IMR-90 (cell line): Measurements from ENCODE around the gene CD6. TPM values are rescaled to one million over a fixed set of nuclear protein-coding genes. Genes with fewer than 3 reads are reported as not detected.

Experiments used
- ATAC-seq: fragments of 200-7000 bp; cut with Tn5 transposase; 2 replicates; pipeline ENCODE4 v1.9.1; 2020; ENCODE audit warnings: low read depth, mild to moderate bottlenecking, moderate library complexity
- BruUV-seq: library from RNA; stranded (reverse); fragments of 400-500 nt; replicated peaks from 2 replicates; lab custom pipeline; 2021; lab: Mats Ljungman, UMichigan
- CTCF ChIA-PET: fragments of 300-600 bp; formaldehyde crosslinking; extraction: SDS; loops from one replicate; lab custom pipeline; 2021; ENCODE audit warnings: antibody characterized with exemption; lab: Yijun Ruan, JAX
- POLR2A ChIA-PET: fragments of 300-600 bp; sonication (Branson Sonifier 250); formaldehyde crosslinking; loops from one replicate; lab custom pipeline; 2022; ENCODE audit warnings: antibody characterized with exemption; ENCODE audit not compliant: unreplicated experiment; lab: Charles Lee
- DNase-seq: peaks from one replicate; pipeline ENCODE4 v3.0.0; 2013
- H2AFZ ChIP-seq: replicated peaks from 2 replicates; pipeline ENCODE3; 2013; ENCODE audit warnings: low read length, mild to moderate bottlenecking; ENCODE audit not compliant: poor library complexity
- H2AK5ac ChIP-seq: 2 replicates; pipeline ENCODE4 v1.6.1; 2013; ENCODE audit warnings: low read depth, low read length, inconsistent platforms
- H2AK9ac ChIP-seq: replicated peaks from 2 replicates; pipeline ENCODE3; 2013; ENCODE audit warnings: mild to moderate bottlenecking, low read depth, low read length, moderate library complexity; ENCODE audit not compliant: poor library complexity
- H2BK120ac ChIP-seq: 2 replicates; pipeline ENCODE4 v1.6.1; 2013; ENCODE audit warnings: low read depth, low read length, inconsistent platforms
- H2BK15ac ChIP-seq: 3 replicates; pipeline ENCODE4 v1.6.1; 2013; ENCODE audit warnings: low read depth, low read length, inconsistent platforms
- H2BK20ac ChIP-seq: 2 replicates; pipeline ENCODE4 v1.6.1; 2013; ENCODE audit warnings: low read depth, mild to moderate bottlenecking, inconsistent platforms, low read length, moderate library complexity
- H2BK5ac ChIP-seq: 2 replicates; pipeline ENCODE4 v1.6.1; 2013; ENCODE audit warnings: mild to moderate bottlenecking, low read depth, low read length, inconsistent platforms; ENCODE audit not compliant: poor library complexity, severe bottlenecking
- H3K14ac ChIP-seq: replicated peaks from 2 replicates; pipeline ENCODE4 v1.6.1; 2013; ENCODE audit warnings: low read depth, low read length, inconsistent platforms
- H3K18ac ChIP-seq: 2 replicates; pipeline ENCODE4 v1.6.1; 2013; ENCODE audit warnings: low read depth, low read length, control low read depth
- H3K23ac ChIP-seq: 2 replicates; pipeline ENCODE4 v1.6.1; 2013; ENCODE audit warnings: low read depth, low read length, inconsistent platforms
- H3K27ac ChIP-seq: 2 replicates; pipeline ENCODE4 v1.5.1; 2013; ENCODE audit warnings: mild to moderate bottlenecking, control low read depth, low read length; ENCODE audit not compliant: insufficient read depth
- H3K27me3 ChIP-seq: 2 replicates; pipeline ENCODE4 v1.6.1; 2013; ENCODE audit warnings: low read length; ENCODE audit not compliant: control insufficient read depth, insufficient read depth
- H3K36me3 ChIP-seq: 2 replicates; pipeline ENCODE4 v1.6.1; 2013; ENCODE audit warnings: low read length, mixed read lengths; ENCODE audit not compliant: control insufficient read depth, insufficient read depth
- H3K4ac ChIP-seq: 2 replicates; pipeline ENCODE4 v1.6.1; 2013; ENCODE audit warnings: low read depth, low read length, inconsistent platforms
- H3K4me1 ChIP-seq: 2 replicates; pipeline ENCODE4 v1.6.1; 2013; ENCODE audit warnings: low read length, mixed read lengths; ENCODE audit not compliant: control insufficient read depth, insufficient read depth
- H3K4me2 ChIP-seq: 2 replicates; pipeline ENCODE4 v1.6.1; 2013; ENCODE audit warnings: low read depth, mild to moderate bottlenecking, control low read depth, low read length, moderate library complexity
- H3K4me3 ChIP-seq: 2 replicates; pipeline ENCODE4 v1.5.1; 2013; ENCODE audit warnings: low read depth, mild to moderate bottlenecking, control low read depth, low read length, moderate library complexity; ENCODE audit not compliant: insufficient read depth
- H3K56ac ChIP-seq: 2 replicates; pipeline ENCODE4 v1.6.1; 2013; ENCODE audit warnings: low read length, inconsistent platforms; ENCODE audit not compliant: insufficient read depth; ENCODE audit errors: extremely low read depth
- H3K79me1 ChIP-seq, 2 experiments: 2 replicates each; pipeline ENCODE4 v1.6.1; 2013; ENCODE audit warnings: low read length in 2 of 2, inconsistent platforms in 1 of 2, low read depth in 1 of 2
- H3K9ac ChIP-seq: 2 replicates; pipeline ENCODE4 v1.6.1; 2013; ENCODE audit warnings: low read depth, low read length, control low read depth
- H3K9me1 ChIP-seq: 2 replicates; pipeline ENCODE4 v1.6.1; 2013; ENCODE audit warnings: low read length, inconsistent platforms; ENCODE audit not compliant: insufficient read depth
- H3K9me3 ChIP-seq: 2 replicates; pipeline ENCODE4 v1.6.1; 2013; ENCODE audit warnings: low read length; ENCODE audit not compliant: control insufficient read depth, insufficient read depth
- H4K20me1 ChIP-seq: 2 replicates; pipeline ENCODE4 v1.6.1; 2013; ENCODE audit warnings: low read length, inconsistent platforms; ENCODE audit not compliant: insufficient read depth
- H4K5ac ChIP-seq: 2 replicates; pipeline ENCODE4 v1.6.1; 2013; ENCODE audit warnings: mild to moderate bottlenecking, low read depth, low read length, control low read depth
- H4K8ac ChIP-seq, 2 experiments: 2 replicates each; pipeline ENCODE4 v1.6.1; 2013; ENCODE audit warnings: low read depth in 2 of 2, low read length in 2 of 2, control low read depth in 1 of 2, inconsistent platforms in 1 of 2
- H4K91ac ChIP-seq: 2 replicates; pipeline ENCODE4 v1.6.1; 2013; ENCODE audit warnings: low read depth, low read length, inconsistent platforms; ENCODE audit not compliant: insufficient read depth
- MAFK ChIP-seq: IDR thresholded peaks from 2 replicates; pipeline ENCODE4 v1.6.1; 2012; ENCODE audit warnings: low read depth, low read length, improper control_type of control experiment
- MAZ ChIP-seq: IDR thresholded peaks from 2 replicates; pipeline ENCODE4 v1.6.1; 2012; ENCODE audit warnings: low read depth, mild to moderate bottlenecking, low read length, improper control_type of control experiment, moderate library complexity, borderline replicate concordance
- MXI1 ChIP-seq: IDR thresholded peaks from 2 replicates; pipeline ENCODE4 v1.6.1; 2012; ENCODE audit warnings: low read depth, mild to moderate bottlenecking, low read length, moderate library complexity, borderline replicate concordance
- NFE2L2 ChIP-seq: fragments of 150-350 bp; IDR thresholded peaks from 2 replicates; pipeline ENCODE4 v1.6.1; 2016; ENCODE audit warnings: low read depth, mild to moderate bottlenecking, low read length
- POLR2A ChIP-seq: IDR thresholded peaks from 2 replicates; pipeline ENCODE4 v1.6.1; 2012; ENCODE audit warnings: mild to moderate bottlenecking, low read depth, low read length
- RCOR1 ChIP-seq: IDR thresholded peaks from 2 replicates; pipeline ENCODE4 v1.6.1; 2012; ENCODE audit warnings: mild to moderate bottlenecking, low read length, improper control_type of control experiment; ENCODE audit not compliant: insufficient replicate concordance
- RFX5 ChIP-seq: IDR thresholded peaks from 2 replicates; pipeline ENCODE4 v1.8.0; 2012; ENCODE audit warnings: low read depth, mild to moderate bottlenecking, low read length, moderate library complexity
- WGBS, 2 experiments: methylation state at CpG; one replicate each; pipeline versions ENCODE4 v1.1.5 to v1.1.7; 2013; ENCODE audit warnings: missing lambda C conversion rate in 2 of 2; ENCODE audit not compliant: insufficient read length in 1 of 2; ENCODE audit errors: extremely low coverage in 2 of 2; 5-methylcytosine and 5-hydroxymethylcytosine counted together
- dilution Hi-C: fragments of 300-500 bp; cut with HindIII; formaldehyde crosslinking; loops from one replicate; pipeline ENCODE4 v1.14.3; 2018; ENCODE audit warnings: low sequenced_read_pairs; ENCODE audit not compliant: unreplicated experiment
- in situ Hi-C: fragments of 300-500 bp; cut with MboI; formaldehyde crosslinking; loops from 3 replicates; pipeline ENCODE4 v1.14.3; 2019; ENCODE audit warnings: low sequenced_read_pairs, inconsistent platforms, mixed read lengths
- intact Hi-C: fragments of 100-400 bp; cut with micrococcal nuclease; formaldehyde crosslinking; loops from 2 replicates; pipeline ENCODE4 v1.10.0; 2022
- polyA plus RNA-seq, 3 experiments: library from polyadenylated mRNA; depleted of rRNA; stranded (reverse); fragments of >200 nt; gene quantifications; 2 replicates each; pipeline ENCODE4 v1.2.3, GENCODE V29; 2012; ENCODE audit warnings: low replicate concordance in 1 of 3
- total RNA-seq: library from RNA; depleted of rRNA; stranded (reverse); fragments of >200 nt; gene quantifications from 2 replicates; pipeline ENCODE4 v1.2.3, GENCODE V29; 2012

Gene CD6
- total and polyA plus RNA-seq, 2 of the 4 experiments (the other 2 are of a cell fraction): not detected

GRCh38 chr11:60993615-60994014, 22.1 kb downstream of the CD6 start:
- DNase-seq (no peak), ATAC-seq (no peak)
- WGBS, 2 experiments: no CpG with 5 or more reads among the region's 7 CpGs
- dilution Hi-C loops (no loop called here), intact Hi-C loops (loop anchor here (5.0 kb wide), 1 partner anchor 49 kb away; no protein-coding TSS in a partner anchor), in situ Hi-C loops (no loop called here)
- H3K18ac ChIP-seq: no peak overlapping the region
- no peak overlapping the region for H3K4ac ChIP-seq
- H3K27ac ChIP-seq: no peak overlapping the region
- H3K9me3 ChIP-seq: no peaks in the 10 kb centered on the region
- H3K4me3 ChIP-seq: no peak overlapping the region
- BruUV-seq: no TSS peak
- H2BK120ac ChIP-seq: no peak overlapping the region
- H3K79me1 ChIP-seq: no peaks in the 10 kb centered on the region
- H2AK9ac ChIP-seq: no peak overlapping the region
- H4K20me1 ChIP-seq: no peaks in the 10 kb centered on the region
- TF ChIP-seq POLR2A (no peak), RCOR1 (no peak), MAZ (no peak), MAFK (no peak), RFX5 (no peak), MXI1 (no peak), NFE2L2 (no peak)
- H3K36me3 ChIP-seq: no peaks in the 10 kb centered on the region
- no peak overlapping the region for H2BK5ac ChIP-seq
- H3K9ac ChIP-seq: no peak overlapping the region
- no peak overlapping the region for H3K14ac ChIP-seq
- no peak overlapping the region for H4K91ac ChIP-seq
- no peak overlapping the region for H3K56ac ChIP-seq
- POLR2A ChIA-PET: no interaction called here
- H4K5ac ChIP-seq: no peak overlapping the region
- no peaks in the 10 kb centered on the region for H3K4me1 ChIP-seq
- H2BK20ac ChIP-seq: no peak overlapping the region
- H3K9me1 ChIP-seq: no peaks in the 10 kb centered on the region
- CTCF ChIA-PET: no interaction called here
- H2AFZ ChIP-seq: no peak overlapping the region
- no peak overlapping the region for H3K23ac ChIP-seq
- no peak overlapping the region for H3K4me2 ChIP-seq
- H2AK5ac ChIP-seq: no peak overlapping the region
- no peak overlapping the region for H2BK15ac ChIP-seq
- H4K8ac ChIP-seq: no peak overlapping the region
- H3K27me3 ChIP-seq: peaks cover 48% of the 10 kb centered on the region
